ENCODE measurements around the gene ALDH8A1.

DNA sequence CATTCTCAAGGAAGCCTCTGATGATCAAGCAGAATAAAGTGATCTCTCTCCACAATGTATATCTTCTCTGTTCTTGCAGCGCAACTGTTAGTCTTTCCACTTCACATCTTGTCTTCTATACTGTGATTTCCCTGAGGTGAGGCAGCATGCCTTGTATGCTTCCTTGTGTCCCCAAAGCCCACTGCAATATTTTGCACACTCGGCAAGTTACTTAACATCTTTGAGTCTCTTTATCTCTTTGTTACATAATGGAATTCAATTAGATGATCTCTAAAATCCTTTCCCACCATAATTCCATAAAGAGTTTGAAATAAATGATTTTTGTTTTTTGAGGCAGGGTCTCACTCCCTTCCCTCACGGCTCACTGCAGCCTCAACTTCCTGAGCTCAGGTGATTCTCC, 40.4 kb upstream of the ALDH8A1 start:
- TF ChIP-seq, protein P1, sequence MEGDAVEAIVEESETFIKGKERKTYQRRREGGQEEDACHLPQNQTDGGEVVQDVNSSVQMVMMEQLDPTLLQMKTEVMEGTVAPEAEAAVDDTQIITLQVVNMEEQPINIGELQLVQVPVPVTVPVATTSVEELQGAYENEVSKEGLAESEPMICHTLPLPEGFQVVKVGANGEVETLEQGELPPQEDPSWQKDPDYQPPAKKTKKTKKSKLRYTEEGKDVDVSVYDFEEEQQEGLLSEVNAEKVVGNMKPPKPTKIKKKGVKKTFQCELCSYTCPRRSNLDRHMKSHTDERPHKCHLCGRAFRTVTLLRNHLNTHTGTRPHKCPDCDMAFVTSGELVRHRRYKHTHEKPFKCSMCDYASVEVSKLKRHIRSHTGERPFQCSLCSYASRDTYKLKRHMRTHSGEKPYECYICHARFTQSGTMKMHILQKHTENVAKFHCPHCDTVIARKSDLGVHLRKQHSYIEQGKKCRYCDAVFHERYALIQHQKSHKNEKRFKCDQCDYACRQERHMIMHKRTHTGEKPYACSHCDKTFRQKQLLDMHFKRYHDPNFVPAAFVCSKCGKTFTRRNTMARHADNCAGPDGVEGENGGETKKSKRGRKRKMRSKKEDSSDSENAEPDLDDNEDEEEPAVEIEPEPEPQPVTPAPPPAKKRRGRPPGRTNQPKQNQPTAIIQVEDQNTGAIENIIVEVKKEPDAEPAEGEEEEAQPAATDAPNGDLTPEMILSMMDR (conservative IDR thresholded peaks at IDR 0.05): no peak
- no peak for TF ChIP-seq EZH2 (IDR thresholded peaks at IDR 0.05; ENCODE audit: low read depth)
